Karpas-422 (cell line): ENCODE data around the gene REEP6. TPM values are rescaled to one million over a fixed set of nuclear protein-coding genes. Genes with fewer than 3 reads are reported as not detected.

ENCODE experiments used
- DNase-seq: peaks from one replicate; pipeline ENCODE4 v3.0.0-alpha.2; 2015
- H2AFZ ChIP-seq: fragments of 200-600 bp; sonication (generic); 2 replicates; pipeline ENCODE4 v1.6.1; 2014; ENCODE audit warnings: antibody characterized with exemption, low read length, mixed read lengths
- H3K27ac ChIP-seq: fragments of 200-600 bp; sonication (generic); 2 replicates; pipeline ENCODE4 v1.5.1; 2014; ENCODE audit warnings: mild to moderate bottlenecking, low read length, moderate library complexity
- H3K27me3 ChIP-seq: fragments of 200-600 bp; sonication (generic); 2 replicates; pipeline ENCODE4 v1.6.1; 2014; ENCODE audit warnings: low read length, mixed read lengths
- H3K36me3 ChIP-seq: fragments of 200-600 bp; sonication (generic); 2 replicates; pipeline ENCODE4 v1.6.1; 2014; ENCODE audit warnings: low read length, mixed read lengths; ENCODE audit not compliant: insufficient read depth
- H3K4me1 ChIP-seq: fragments of 200-600 bp; sonication (generic); 2 replicates; pipeline ENCODE4 v1.6.1; 2014; ENCODE audit warnings: mild to moderate bottlenecking, low read length, mixed read lengths
- H3K4me2 ChIP-seq: fragments of 200-600 bp; sonication (generic); 2 replicates; pipeline ENCODE4 v1.6.1; 2014; ENCODE audit warnings: low read length, low read depth, mild to moderate bottlenecking; ENCODE audit not compliant: poor library complexity, severe bottlenecking
- H3K4me3 ChIP-seq: fragments of 200-600 bp; sonication (generic); 2 replicates; pipeline ENCODE4 v1.5.1; 2014; ENCODE audit warnings: mild to moderate bottlenecking, antibody characterized with exemption, low read length, mixed read lengths
- H3K79me2 ChIP-seq: fragments of 200-600 bp; sonication (generic); 2 replicates; pipeline ENCODE4 v1.6.1; 2014; ENCODE audit warnings: mild to moderate bottlenecking, low read length, mixed read lengths
- H3K9ac ChIP-seq: fragments of 200-600 bp; sonication (generic); 2 replicates; pipeline ENCODE4 v1.6.0; 2014; ENCODE audit warnings: low read length
- H3K9me2 ChIP-seq: fragments of 200-600 bp; sonication (generic), shearing (Covaris generic); replicated peaks from 2 replicates; pipeline ENCODE4 v1.6.0; 2014; ENCODE audit warnings: mild to moderate bottlenecking, low read length, moderate library complexity; ENCODE audit not compliant: insufficient read depth
- H3K9me3 ChIP-seq: fragments of 300-700, 200-600 bp; sonication (generic); 2 replicates; pipeline ENCODE4 v1.6.1; 2014; ENCODE audit warnings: low read length, mixed read lengths
- H4K20me1 ChIP-seq: fragments of 200-600 bp; sonication (generic); 2 replicates; pipeline ENCODE4 v1.6.1; 2014; ENCODE audit warnings: mild to moderate bottlenecking, antibody characterized with exemption, low read length, low read depth; ENCODE audit not compliant: insufficient read depth
- total RNA-seq: library from RNA; depleted of rRNA; stranded (reverse); fragments of >200 nt; shearing (Covaris generic); gene quantifications from 2 replicates; pipeline ENCODE4 v1.2.3, GENCODE V29; 2014; ENCODE audit warnings: low replicate concordance

Gene REEP6
- total RNA-seq, 1 experiment from 2014 or later = 1.5 TPM

GRCh38 chr19:1465191-1466016 is 25.6 kb upstream of the REEP6 start:
- no peak overlapping the region for H3K4me2 ChIP-seq
- no peaks in the 10 kb centered on the region for H3K79me2 ChIP-seq
- no peak overlapping the region for H3K27ac ChIP-seq
- H3K9me2 ChIP-seq = no peaks in the 10 kb centered on the region
- DNase-seq = no peak
- no peak overlapping the region for H2AFZ ChIP-seq
- no peaks in the 10 kb centered on the region for H3K27me3 ChIP-seq
- no peak overlapping the region for H3K9ac ChIP-seq
- H3K9me3 ChIP-seq = no peaks in the 10 kb centered on the region
- H3K4me3 ChIP-seq = no peak overlapping the region
- H4K20me1 ChIP-seq = peaks cover 7% of the 10 kb centered on the region; the same call in 1 of the 2 replicates
- no peaks in the 10 kb centered on the region for H3K36me3 ChIP-seq
- peaks cover 11% of the 10 kb centered on the region for H3K4me1 ChIP-seq

GRCh38 chr19:1466018-1466460 is 24.9 kb upstream of the REEP6 start:
- no peaks in the 10 kb centered on the region for H3K9me3 ChIP-seq
- no peaks in the 10 kb centered on the region for H3K79me2 ChIP-seq
- no peaks in the 10 kb centered on the region for H3K36me3 ChIP-seq
- H3K4me2 ChIP-seq = no peak overlapping the region
- no peaks in the 10 kb centered on the region for H3K9me2 ChIP-seq
- H3K4me1 ChIP-seq = peaks cover 15% of the 10 kb centered on the region
- no peak overlapping the region for H3K27ac ChIP-seq
- no peak overlapping the region for H3K9ac ChIP-seq
- H4K20me1 ChIP-seq = peaks cover 11% of the 10 kb centered on the region; the same call in 1 of the 2 replicates
- DNase-seq = no peak
- no peak overlapping the region for H3K4me3 ChIP-seq
- no peak overlapping the region for H2AFZ ChIP-seq
- H3K27me3 ChIP-seq = no peaks in the 10 kb centered on the region

- H3K79me2 ChIP-seq = no peaks in the 10 kb centered on the region
- H3K36me3 ChIP-seq = no peaks in the 10 kb centered on the region
- DNase-seq = no peak
- H3K27ac ChIP-seq = no peak overlapping the region
- no peaks in the 10 kb centered on the region for H3K9me3 ChIP-seq
- H3K27me3 ChIP-seq = no peaks in the 10 kb centered on the region
- H4K20me1 ChIP-seq = peaks cover 17% of the 10 kb centered on the region; the same call in 1 of the 2 replicates
- no peak overlapping the region for H3K4me3 ChIP-seq
- H3K9me2 ChIP-seq = no peaks in the 10 kb centered on the region
- no peak overlapping the region for H3K9ac ChIP-seq
- peaks cover 21% of the 10 kb centered on the region for H3K4me1 ChIP-seq
- H2AFZ ChIP-seq = no peak overlapping the region
- no peak overlapping the region for H3K4me2 ChIP-seq
Measured at GRCh38 chr19:1466461-1467214, 24.3 kb upstream of the REEP6 start.

- H3K79me2 ChIP-seq = no peaks in the 10 kb centered on the region
- no peak overlapping the region for H3K4me3 ChIP-seq
- H3K4me2 ChIP-seq = no peak overlapping the region
- peaks cover 22% of the 10 kb centered on the region; the same call in 1 of the 2 replicates for H4K20me1 ChIP-seq
- H3K9ac ChIP-seq = no peak overlapping the region
- H3K9me3 ChIP-seq = no peaks in the 10 kb centered on the region
- DNase-seq = no peak
- peaks cover 21% of the 10 kb centered on the region for H3K4me1 ChIP-seq
- no peaks in the 10 kb centered on the region for H3K9me2 ChIP-seq
- H3K27ac ChIP-seq = no peak overlapping the region
- H2AFZ ChIP-seq = no peak overlapping the region
- no peaks in the 10 kb centered on the region for H3K27me3 ChIP-seq
- H3K36me3 ChIP-seq = no peaks in the 10 kb centered on the region
Measured at GRCh38 chr19:1467215-1467489, 23.8 kb upstream of the REEP6 start.

GRCh38 chr19:1467490-1468273 is 23.3 kb upstream of the REEP6 start:
- peaks cover 27% of the 10 kb centered on the region; the same call in 1 of the 2 replicates for H4K20me1 ChIP-seq
- no peak overlapping the region for H3K27ac ChIP-seq
- H3K27me3 ChIP-seq = no peaks in the 10 kb centered on the region
- no peak for DNase-seq
- H3K4me1 ChIP-seq = peaks cover 21% of the 10 kb centered on the region
- H3K4me3 ChIP-seq = no peak overlapping the region
- H3K79me2 ChIP-seq = no peaks in the 10 kb centered on the region
- H3K9ac ChIP-seq = no peak overlapping the region
- peak overlapping the region; percentile 65 for H3K4me2 ChIP-seq
- no peaks in the 10 kb centered on the region for H3K36me3 ChIP-seq
- no peaks in the 10 kb centered on the region for H3K9me3 ChIP-seq
- no peak overlapping the region for H2AFZ ChIP-seq
- no peaks in the 10 kb centered on the region for H3K9me2 ChIP-seq

- Histone ChIP-seq H4K20me1 (peaks cover 34% of the 10 kb centered on the region; the same call in 1 of the 2 replicates), H2AFZ (no peak overlapping the region), H3K4me3 (peak overlapping the region; percentile 64), H3K79me2 (no peaks in the 10 kb centered on the region), H3K4me2 (peak overlapping the region; percentile 65), H3K9me2 (no peaks in the 10 kb centered on the region), H3K36me3 (no peaks in the 10 kb centered on the region), H3K9me3 (no peaks in the 10 kb centered on the region), H3K9ac (peak overlapping the region; percentile 69), H3K4me1 (peaks cover 21% of the 10 kb centered on the region), H3K27ac (no peak overlapping the region), H3K27me3 (no peaks in the 10 kb centered on the region)
- DNase-seq = no peak
Measured at GRCh38 chr19:1468274-1468820, 22.6 kb upstream of the REEP6 start.

- no peaks in the 10 kb centered on the region for H3K27me3 ChIP-seq
- H3K9ac ChIP-seq = peak overlapping the region; percentile 69
- H2AFZ ChIP-seq = no peak overlapping the region
- H3K27ac ChIP-seq = no peak overlapping the region
- peaks cover 38% of the 10 kb centered on the region; the same call in 1 of the 2 replicates for H4K20me1 ChIP-seq
- H3K36me3 ChIP-seq = no peaks in the 10 kb centered on the region
- no peaks in the 10 kb centered on the region for H3K9me3 ChIP-seq
- peak overlapping the region; percentile 65 for H3K4me2 ChIP-seq
- peak overlapping the region; percentile 64; the same call in 1 of the 2 replicates for H3K4me3 ChIP-seq
- peak; percentile 74 for DNase-seq
- no peaks in the 10 kb centered on the region for H3K79me2 ChIP-seq
- peaks cover 21% of the 10 kb centered on the region for H3K4me1 ChIP-seq
- H3K9me2 ChIP-seq = no peaks in the 10 kb centered on the region
Measured at GRCh38 chr19:1468821-1469254, 22.1 kb upstream of the REEP6 start.
